Fibroblast of lung (primary cell): ENCODE results near the gene SFI1.

Experiments
- EZH2 ChIP-seq: IDR thresholded peaks from 2 replicates; pipeline ENCODE4 v1.5.1; 2012; ENCODE audit warnings: low read length, control low read depth, mild to moderate bottlenecking; ENCODE audit errors: missing control alignments
- TF ChIP-seq, protein P1 (sequence below), 2 donors: IDR thresholded peaks in 1 of 2; conservative IDR thresholded peaks in 1 of 2; 1 replicate in 1 of 2; 2 replicates in 1 of 2; pipeline ENCODE4 v1.5.1; 2011 to 2012; ENCODE audit warnings: low read length in 2 of 2, control low read depth in 1 of 2, inconsistent platforms in 1 of 2, low read depth in 1 of 2, mild to moderate bottlenecking in 1 of 2

- TF ChIP-seq, protein P1, sequence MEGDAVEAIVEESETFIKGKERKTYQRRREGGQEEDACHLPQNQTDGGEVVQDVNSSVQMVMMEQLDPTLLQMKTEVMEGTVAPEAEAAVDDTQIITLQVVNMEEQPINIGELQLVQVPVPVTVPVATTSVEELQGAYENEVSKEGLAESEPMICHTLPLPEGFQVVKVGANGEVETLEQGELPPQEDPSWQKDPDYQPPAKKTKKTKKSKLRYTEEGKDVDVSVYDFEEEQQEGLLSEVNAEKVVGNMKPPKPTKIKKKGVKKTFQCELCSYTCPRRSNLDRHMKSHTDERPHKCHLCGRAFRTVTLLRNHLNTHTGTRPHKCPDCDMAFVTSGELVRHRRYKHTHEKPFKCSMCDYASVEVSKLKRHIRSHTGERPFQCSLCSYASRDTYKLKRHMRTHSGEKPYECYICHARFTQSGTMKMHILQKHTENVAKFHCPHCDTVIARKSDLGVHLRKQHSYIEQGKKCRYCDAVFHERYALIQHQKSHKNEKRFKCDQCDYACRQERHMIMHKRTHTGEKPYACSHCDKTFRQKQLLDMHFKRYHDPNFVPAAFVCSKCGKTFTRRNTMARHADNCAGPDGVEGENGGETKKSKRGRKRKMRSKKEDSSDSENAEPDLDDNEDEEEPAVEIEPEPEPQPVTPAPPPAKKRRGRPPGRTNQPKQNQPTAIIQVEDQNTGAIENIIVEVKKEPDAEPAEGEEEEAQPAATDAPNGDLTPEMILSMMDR (conservative IDR thresholded peaks at IDR 0.05 in 1 of 2, IDR thresholded peaks at IDR 0.05 in 1 of 2; ENCODE audit: low read depth in 1 of 2, low read length in 2 of 2), result no peak
- no peak for TF ChIP-seq EZH2
Measured at GRCh38 chr22:31586137-31586920, 90.0 kb downstream of the SFI1 start.
